Measurements from ENCODE around the gene MOB1B. TPM values are rescaled to one million over a fixed set of nuclear protein-coding genes. Genes with fewer than 3 reads are reported as not detected.

The MOB1B gene
- total RNA-seq, 1 donor from 2014 or later: 34.2 TPM

DNA sequence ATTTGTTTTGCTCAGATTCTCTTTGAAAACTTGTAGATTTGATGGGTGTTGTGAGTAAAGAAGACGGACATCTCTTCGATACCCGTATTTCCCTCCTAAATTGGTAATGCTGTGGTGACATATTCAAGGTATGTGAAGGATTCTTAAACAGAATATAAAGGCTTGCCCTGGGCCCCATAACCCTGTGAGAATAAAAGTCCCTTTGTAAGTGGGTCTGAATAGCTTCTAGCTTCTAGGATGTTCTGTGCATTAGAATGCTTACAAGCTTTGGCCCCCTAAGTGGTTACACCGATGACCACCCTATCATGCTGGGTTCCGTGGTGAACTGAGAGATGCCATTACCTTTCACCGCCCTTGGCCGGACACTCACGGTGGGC is 574 bp upstream of the MOB1B start:
- TF ChIP-seq, protein P1, sequence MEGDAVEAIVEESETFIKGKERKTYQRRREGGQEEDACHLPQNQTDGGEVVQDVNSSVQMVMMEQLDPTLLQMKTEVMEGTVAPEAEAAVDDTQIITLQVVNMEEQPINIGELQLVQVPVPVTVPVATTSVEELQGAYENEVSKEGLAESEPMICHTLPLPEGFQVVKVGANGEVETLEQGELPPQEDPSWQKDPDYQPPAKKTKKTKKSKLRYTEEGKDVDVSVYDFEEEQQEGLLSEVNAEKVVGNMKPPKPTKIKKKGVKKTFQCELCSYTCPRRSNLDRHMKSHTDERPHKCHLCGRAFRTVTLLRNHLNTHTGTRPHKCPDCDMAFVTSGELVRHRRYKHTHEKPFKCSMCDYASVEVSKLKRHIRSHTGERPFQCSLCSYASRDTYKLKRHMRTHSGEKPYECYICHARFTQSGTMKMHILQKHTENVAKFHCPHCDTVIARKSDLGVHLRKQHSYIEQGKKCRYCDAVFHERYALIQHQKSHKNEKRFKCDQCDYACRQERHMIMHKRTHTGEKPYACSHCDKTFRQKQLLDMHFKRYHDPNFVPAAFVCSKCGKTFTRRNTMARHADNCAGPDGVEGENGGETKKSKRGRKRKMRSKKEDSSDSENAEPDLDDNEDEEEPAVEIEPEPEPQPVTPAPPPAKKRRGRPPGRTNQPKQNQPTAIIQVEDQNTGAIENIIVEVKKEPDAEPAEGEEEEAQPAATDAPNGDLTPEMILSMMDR (IDR thresholded peaks at IDR 0.05): no peak
- intact Hi-C loops (cut with DNase I): no loop called here
- no peaks in the 10 kb centered on the region for H3K36me3 ChIP-seq
- peak overlapping the region; percentile 85 for H3K27ac ChIP-seq
- DNase-seq (no peak), ATAC-seq (no peak)
- H3K4me1 ChIP-seq: no peaks in the 10 kb centered on the region
- peak overlapping the region; percentile 82 for H3K4me3 ChIP-seq
- no peaks in the 10 kb centered on the region for H3K9me3 ChIP-seq
- no peaks in the 10 kb centered on the region for H3K27me3 ChIP-seq

DNA sequence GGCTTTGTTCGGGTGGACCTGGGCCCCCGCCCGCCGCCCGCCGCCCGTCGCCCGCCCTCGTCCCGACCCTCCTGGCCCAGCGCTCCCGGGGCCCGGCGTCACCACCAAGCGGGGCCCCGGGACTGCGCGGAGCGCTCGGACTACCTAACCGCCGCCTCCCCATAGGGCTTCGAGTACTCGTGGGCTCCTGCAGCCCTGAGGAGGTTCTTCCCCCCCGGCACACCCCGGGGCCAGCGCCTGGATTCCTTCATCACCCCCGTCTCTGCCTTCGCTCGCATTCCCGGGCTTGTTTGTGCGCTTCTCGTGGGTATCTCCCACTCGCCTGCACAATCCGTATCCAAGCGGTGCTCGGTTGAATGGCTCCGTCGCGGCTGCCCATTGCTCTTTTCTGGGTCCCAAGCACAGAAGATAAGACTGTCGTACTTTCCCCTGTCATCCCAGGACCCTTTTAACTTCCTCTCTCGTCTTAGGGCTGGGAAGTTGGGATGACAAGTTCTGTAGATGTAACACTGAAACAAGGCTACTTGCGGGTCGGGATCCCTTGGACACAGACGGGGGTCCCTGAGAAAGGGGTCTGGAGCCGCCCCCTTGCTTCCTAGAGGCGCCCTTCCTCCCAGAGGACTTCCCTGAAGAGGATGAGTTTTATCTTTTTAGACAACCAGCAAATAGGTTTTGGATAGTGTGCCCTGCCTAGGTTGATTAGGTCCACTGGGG is 565 bp downstream of the MOB1B start:
- Histone ChIP-seq H3K27ac (peak overlapping the region; percentile 85), H3K9me3 (no peaks in the 10 kb centered on the region), H3K36me3 (no peaks in the 10 kb centered on the region), H3K4me3 (peak overlapping the region; percentile 82), H3K4me1 (no peaks in the 10 kb centered on the region), H3K27me3 (no peaks in the 10 kb centered on the region)
- ATAC-seq (peak; percentile 80), DNase-seq (no peak)
- intact Hi-C loops (cut with DNase I): no loop called here
- TF ChIP-seq, protein P1 (IDR thresholded peaks at IDR 0.05): no peak

DNA sequence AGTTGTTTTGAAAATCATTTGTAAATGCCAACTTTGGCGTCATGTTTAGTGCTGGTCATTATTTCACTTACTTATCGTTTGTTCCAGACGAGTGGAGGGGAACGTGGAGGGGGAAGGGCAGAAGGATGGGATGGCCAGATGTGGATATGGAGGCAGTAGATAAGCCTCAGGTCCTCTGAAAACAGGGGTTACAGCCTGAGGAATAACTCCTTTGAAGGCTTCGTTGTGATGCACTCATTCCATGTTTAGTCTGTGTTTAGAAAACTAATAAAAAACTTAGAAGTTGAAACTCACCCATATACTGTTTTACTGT is 1.1 kb downstream of the MOB1B start:
- H3K4me3 ChIP-seq: peak overlapping the region; percentile 82
- ATAC-seq (no peak), DNase-seq (no peak)
- intact Hi-C loops (cut with DNase I): no loop called here
- TF ChIP-seq, protein P1 (IDR thresholded peaks at IDR 0.05): no peak
- no peaks in the 10 kb centered on the region for H3K36me3 ChIP-seq
- H3K27me3 ChIP-seq: no peaks in the 10 kb centered on the region
- peak overlapping the region; percentile 85 for H3K27ac ChIP-seq
- H3K4me1 ChIP-seq: no peaks in the 10 kb centered on the region
- H3K9me3 ChIP-seq: no peaks in the 10 kb centered on the region

DNA sequence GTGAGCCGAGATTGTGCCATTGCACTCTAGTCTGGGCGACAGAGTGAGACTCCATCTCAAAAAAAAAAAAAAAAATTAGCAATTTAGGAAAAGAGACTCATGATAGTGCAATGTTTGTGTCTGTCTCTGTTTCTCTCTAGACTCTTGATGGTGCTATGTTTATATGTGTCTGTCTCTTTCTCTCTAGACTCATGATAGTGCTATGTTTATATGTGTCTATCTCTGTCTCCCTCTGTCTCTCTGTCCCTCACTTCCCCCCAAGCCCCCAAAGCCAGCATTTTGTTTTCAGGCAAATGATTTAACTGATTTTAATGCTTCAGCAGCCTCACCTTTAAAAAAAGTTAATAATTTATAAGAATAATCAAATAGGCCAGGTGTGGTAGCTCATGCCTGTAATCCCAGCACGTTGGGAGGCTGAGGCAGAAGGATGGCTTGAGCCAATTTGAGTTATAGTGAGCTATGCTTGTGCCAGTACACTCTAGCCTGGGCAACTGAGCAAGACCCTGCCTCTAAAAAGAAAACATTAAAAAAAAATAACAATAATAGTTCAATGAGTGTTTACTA is 6.9 kb downstream of the MOB1B start:
- no peak overlapping the region for H3K27ac ChIP-seq
- no peaks in the 10 kb centered on the region for H3K27me3 ChIP-seq
- H3K4me1 ChIP-seq: peaks cover 3% of the 10 kb centered on the region
- TF ChIP-seq, protein P1 (IDR thresholded peaks at IDR 0.05): no peak
- no peak for DNase-seq
- no peak overlapping the region for H3K4me3 ChIP-seq
- intact Hi-C loops (cut with DNase I): no loop called here
- no peak for ATAC-seq
- no peaks in the 10 kb centered on the region for H3K36me3 ChIP-seq
- no peaks in the 10 kb centered on the region for H3K9me3 ChIP-seq

DNA sequence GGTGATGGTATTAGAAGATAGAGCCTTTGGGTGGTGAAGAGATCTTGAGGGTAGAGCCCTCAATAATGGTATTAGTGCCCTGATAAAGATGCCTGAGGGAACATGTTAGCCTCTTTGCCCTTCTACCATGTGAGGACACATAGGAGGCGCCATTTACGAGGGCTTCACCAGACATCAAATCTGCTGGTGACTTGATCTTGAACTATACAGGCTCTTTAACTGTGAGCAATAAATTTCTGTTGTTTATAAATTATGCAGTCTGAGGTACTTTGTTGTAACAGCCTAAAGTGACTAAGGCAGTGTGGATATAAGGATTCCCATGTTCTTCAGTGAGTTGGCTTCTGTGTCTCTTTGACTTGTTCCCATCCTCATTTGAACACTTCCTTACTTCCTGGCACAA is 11.8 kb downstream of the MOB1B start:
- Histone ChIP-seq H3K9me3 (no peaks in the 10 kb centered on the region), H3K36me3 (no peaks in the 10 kb centered on the region), H3K4me1 (peaks cover 11% of the 10 kb centered on the region), H3K27me3 (no peaks in the 10 kb centered on the region), H3K4me3 (no peak overlapping the region), H3K27ac (no peak overlapping the region)
- TF ChIP-seq, protein P1 (IDR thresholded peaks at IDR 0.05): no peak
- intact Hi-C loops (cut with DNase I): no loop called here
- ATAC-seq (no peak), DNase-seq (no peak)
